Inflammatory macrophage (primary cell): ENCODE results near the gene C17orf75.

Experiments used
- DNase-seq, 2 donors: peaks; one replicate each; pipeline ENCODE4 v3.0.0-alpha.2; 2020 to 2022

C17orf75 gene

DNA sequence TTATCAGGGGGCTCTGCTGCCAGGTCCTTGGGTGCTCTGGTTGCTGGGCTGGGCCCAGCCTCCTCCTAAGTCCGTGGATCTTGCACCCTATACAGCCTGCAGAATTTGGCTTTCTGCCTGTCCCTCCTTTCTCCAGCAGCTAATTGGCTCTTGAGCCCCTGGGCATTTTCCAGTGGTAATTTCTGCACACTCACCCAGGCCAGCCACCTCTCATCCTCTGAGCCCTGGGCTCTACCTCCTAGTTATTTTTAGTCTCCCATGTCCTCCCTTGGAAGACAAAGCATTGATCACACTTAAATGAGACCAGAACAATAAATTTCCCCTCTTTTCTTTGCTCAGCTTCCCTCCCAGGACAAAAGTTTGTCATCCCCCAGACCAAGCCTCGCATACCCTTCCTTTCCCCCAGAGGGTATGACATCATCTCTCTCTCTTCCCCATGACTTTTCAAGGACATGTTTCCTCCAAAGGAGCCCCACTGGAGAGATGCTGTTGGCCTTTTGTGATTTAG is 38.1 kb downstream of the C17orf75 start:
- no peak for DNase-seq

- no peak for DNase-seq
Observed at GRCh38 chr17:32302860-32303649, 38.9 kb downstream of the C17orf75 start.

- DNase-seq = no peak
Observed at GRCh38 chr17:32302037-32302436, 39.9 kb downstream of the C17orf75 start.

- no peak for DNase-seq
Observed at GRCh38 chr17:32299580-32300164, 42.3 kb downstream of the C17orf75 start.

DNA sequence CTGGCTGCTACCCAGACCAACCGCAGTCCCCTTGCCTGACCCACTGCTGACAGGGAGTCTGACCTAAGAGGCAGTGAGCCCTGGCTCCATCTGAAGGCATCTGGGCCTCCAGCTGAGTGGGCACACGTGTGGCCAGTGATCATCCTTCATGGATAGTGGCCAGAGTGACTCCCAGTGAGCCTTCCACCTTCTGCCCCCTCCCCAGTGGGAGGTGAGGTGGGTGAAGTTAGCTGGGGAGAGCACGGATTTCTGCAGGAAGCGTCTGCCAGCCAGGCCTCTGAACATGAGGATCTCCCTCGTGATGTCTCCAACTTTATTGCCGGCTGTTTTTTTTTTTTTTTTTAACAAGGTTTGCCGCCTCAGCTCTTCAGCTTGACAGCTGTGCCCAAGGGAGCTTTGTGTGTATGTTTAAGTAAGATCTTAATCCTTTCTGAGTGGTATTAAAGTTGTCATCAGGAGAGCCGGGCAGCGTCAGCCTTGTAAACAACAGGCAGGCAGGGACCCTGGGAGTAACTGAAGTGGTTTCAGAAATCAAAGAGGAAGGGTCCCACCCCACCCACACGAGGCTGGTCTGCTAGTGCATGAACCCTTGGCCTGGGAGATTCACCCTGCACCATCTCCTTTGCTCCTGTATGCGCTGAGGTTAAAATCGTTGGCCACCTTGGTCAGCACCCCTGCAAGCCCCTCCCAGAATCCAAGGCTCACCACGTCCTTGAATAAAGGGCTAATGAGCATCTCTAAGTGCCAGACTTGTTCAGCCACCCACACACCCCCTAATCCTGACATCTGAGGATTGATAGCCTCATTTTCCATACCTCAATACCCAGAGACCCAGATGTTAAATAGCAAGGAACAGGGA is 43.0 kb downstream of the C17orf75 start:
- no peak for DNase-seq

DNA sequence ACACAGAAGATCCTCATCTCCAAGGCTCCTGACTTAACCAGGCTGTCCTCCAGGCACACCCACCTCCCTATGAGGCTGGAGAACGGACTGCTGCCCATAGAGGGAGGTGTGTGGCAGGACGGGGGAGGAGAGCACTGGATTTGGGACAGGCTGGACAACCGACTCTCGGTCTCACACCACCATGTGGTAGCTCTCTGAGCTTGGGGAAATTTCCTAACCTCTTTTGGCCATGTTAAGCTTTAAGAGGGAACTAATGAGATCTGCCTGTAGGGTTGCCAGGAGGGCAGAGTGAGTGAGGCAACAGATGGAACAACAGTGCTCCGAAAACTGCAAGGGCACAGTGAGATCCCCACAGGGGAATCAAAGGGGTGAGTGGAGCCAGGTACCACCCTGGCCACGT is 43.7 kb downstream of the C17orf75 start:
- peak; percentile 8 to 18 for DNase-seq

GRCh38 chr17:32297860-32298259 is 44.1 kb downstream of the C17orf75 start:
- no peak for DNase-seq

GRCh38 chr17:32297424-32297823 is 44.5 kb downstream of the C17orf75 start:
- DNase-seq = no peak

DNA sequence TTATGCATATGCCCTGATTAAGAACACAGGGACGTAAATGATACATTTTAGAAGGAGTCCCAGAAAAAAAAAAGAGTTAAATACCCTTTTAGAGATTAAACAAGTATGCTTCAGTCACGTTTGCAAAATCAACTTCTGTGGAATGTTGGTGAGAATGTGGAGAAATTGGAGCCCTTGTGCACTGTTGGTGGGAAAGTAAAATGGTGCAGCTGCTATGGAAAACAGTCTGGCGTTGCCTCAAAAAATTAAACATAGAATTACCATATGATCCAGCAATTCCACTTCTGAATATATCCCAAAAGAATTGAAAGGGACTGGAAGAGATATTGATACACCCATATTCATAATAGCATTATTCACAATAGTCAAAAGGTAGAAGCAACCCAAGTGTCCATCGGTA is 49.9 kb downstream of the C17orf75 start:
- DNase-seq = no peak

DNA sequence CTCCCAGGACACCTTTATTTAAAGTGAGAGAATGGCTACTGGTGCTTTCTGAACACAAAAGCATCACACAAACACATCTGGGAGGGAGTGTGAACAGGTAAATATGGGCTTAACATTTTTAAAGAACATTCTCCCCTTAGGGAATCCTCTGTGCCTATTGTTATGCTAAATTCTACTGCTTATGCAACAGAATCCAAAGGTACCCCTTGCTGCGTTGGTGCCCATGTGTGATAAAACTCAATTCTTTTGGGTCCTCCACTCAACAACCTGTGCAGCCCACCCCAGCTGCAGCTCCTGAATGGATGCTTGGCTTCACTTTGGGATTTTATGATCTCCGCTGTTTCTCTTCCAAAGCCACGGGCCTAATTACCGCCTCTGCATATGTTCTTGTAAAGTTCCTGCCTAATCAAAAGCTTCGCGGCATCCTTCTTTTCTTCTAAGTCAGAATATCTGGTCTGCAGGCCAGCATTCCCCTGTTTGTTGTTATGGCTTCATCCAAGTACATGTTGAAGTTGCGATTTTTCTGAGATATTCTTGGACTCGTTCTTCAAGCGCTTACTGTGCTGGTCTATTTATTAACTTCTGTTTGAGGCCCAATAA is 52.4 kb downstream of the C17orf75 start:
- no peak for DNase-seq

GRCh38 chr17:32288615-32289014 is 53.4 kb downstream of the C17orf75 start:
- DNase-seq = peak; percentile 23 to 49

- no peak for DNase-seq
Observed at GRCh38 chr17:32287804-32288511, 54.0 kb downstream of the C17orf75 start.

- DNase-seq = no peak
Observed at GRCh38 chr17:32286518-32286900, 55.5 kb downstream of the C17orf75 start.

DNA sequence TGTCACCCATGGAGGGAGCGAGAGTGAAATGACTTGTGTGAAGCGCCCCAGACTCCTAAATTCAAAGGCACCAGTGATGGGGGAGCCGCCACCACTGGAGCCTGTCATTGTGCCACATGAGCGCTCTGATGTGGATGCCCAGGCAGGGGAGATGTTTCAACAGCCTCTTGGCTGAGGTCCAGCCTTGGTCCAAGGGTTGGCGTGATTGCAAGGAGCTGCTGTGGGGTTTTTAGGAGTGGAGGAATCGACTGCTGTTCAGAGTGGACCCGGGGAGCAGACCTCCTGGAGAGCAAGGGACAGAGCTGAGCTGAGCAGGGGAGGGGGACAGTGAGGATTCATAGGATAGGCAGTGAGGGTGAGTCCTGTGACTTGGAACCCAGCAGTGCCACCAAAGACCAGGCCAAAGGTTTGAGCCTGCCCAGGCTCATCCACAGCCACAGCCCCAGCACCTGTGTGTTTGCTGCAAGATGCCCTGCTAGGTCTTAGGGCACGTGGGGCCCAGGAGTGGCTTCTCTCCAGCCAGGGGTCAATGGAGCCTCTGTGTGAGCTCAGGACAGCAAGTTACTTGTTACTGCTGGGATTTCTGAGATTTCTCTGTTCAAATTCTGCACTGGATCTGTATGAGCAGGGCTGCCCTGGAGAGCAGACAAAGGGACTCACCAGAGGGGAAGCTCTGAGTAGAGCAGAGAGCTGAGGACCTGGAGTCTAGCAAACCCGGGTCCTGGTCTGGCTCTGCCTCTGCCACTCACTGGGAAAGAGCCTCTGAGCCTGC is 56.0 kb downstream of the C17orf75 start:
- DNase-seq = no peak

- DNase-seq = no peak
Observed at GRCh38 chr17:32285306-32285705, 56.7 kb downstream of the C17orf75 start.

DNA sequence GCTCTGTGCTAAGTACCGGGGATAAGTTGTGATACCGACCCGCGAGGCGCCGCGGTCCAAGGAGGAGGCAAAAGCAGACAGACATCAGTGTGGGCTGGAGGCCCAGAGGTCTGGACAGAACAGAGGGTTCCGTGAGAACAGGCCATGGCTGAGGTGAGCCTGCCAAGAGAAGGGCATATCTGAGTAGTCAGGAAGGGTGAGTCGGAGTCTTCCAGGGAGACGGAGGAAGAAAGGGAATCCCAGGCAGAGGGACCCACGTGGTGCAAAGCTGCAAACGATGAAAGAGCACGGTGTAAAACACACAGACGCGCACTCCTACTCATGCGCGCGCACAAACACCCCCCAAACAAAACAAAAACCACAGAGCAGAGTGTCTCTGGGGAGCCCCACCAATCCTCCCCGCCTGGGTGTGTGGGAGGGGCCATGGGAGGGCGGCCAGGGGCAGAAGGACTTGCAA is 58.2 kb downstream of the C17orf75 start:
- DNase-seq = no peak

GRCh38 chr17:32281011-32281451 is 60.9 kb downstream of the C17orf75 start:
- DNase-seq = no peak

DNA sequence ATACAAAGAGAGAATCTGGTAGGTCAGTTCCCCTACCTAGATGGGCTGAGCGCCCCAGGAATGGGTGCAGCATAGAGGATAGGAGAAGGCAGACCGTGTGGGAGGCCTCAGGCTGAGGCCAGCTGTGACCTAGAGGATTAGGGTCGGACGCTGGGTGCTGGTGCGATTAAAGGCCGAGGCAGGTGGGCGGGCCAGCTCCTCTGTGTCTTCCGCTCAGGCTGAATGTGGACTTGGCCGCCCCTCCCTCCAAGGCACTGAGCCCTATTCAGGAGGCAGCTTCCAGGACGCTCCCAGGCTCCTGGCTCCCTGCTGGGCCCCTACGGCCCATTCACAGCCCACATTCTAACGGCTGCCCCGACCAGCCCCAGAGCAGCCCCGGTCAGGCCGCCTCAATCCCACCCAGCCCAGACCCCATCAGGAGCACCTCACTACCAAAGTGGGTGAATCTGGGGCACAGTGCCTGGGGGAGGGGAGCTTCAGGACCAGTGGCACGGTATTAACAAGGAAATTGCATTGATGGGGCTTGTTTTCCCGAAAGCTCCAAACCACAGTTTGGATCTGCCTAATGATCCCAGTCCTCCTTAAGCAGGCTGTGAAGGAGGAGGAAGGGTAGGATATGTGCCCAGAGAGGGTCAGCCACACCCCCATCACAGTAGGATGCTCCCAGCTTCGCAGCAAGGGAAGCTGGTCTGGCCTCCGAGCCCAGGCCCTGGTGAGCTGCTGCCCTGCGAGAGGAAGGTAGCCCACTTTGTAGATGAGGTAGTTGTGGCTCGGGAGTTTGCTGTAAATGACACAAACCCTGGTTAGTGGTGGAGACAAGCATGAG is 61.9 kb downstream of the C17orf75 start:
- no peak for DNase-seq

DNA sequence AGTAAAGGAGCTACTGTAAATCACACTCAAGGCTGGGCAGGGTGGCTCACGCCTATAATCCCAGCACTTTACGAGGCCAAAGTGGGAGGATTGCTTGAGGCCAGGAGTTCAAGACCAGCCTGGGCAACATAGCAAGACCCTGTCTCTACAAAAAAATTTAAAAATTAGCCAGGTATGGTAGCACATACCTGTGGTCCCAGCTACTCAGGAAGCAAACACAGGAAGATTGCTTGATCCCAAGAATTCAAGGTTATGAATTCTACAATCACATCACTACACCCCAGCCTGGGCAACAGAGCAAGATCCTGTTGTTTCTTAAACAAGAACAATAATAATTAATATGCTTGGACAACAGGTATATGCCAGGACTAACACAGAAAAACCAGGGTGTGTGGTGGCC is 63.2 kb downstream of the C17orf75 start:
- DNase-seq = no peak
